ENCODE data around the gene CHMP4A. TPM values are rescaled to one million over a fixed set of nuclear protein-coding genes. Genes with fewer than 3 reads are reported as not detected.

The CHMP4A gene
- 27.7 and 36.5 TPM in 2 replicates for total RNA-seq

- peak; percentile 95 for DNase-seq (ENCODE audit: low read depth, low spot score)
Measured at GRCh38 chr14:24212924-24213865, at the start of gene CHMP4A. Gene CHMP4A, minus strand, starts transcription at chr14:24213488. Its CDS starts 49 bp downstream, at chr14:24213439.

GRCh38 chr14:24261969-24262327 lies 48.7 kb upstream of the CHMP4A start:
- DNase-seq (ENCODE audit: low read depth, low spot score): no peak

- DNase-seq (ENCODE audit: low read depth, low spot score): no peak
Measured at GRCh38 chr14:24261256-24261968, 48.1 kb upstream of the CHMP4A start.

GRCh38 chr14:24260780-24261157 lies 47.5 kb upstream of the CHMP4A start:
- DNase-seq (ENCODE audit: low read depth, low spot score): no peak

- DNase-seq (ENCODE audit: low read depth, low spot score): no peak
Measured at GRCh38 chr14:24260026-24260779, 46.9 kb upstream of the CHMP4A start.

GRCh38 chr14:24259282-24260025 lies 46.2 kb upstream of the CHMP4A start:
- DNase-seq (ENCODE audit: low read depth, low spot score): no peak

- DNase-seq (ENCODE audit: low read depth, low spot score): no peak
Measured at GRCh38 chr14:24258548-24259265, 45.4 kb upstream of the CHMP4A start.

- no peak for DNase-seq (ENCODE audit: low read depth, low spot score)
Measured at GRCh38 chr14:24258119-24258518, 44.8 kb upstream of the CHMP4A start.

- DNase-seq (ENCODE audit: low read depth, low spot score): no peak
Measured at GRCh38 chr14:24256960-24257359, 43.7 kb upstream of the CHMP4A start.

- DNase-seq (ENCODE audit: low read depth, low spot score): no peak
Measured at GRCh38 chr14:24255931-24256711, 42.8 kb upstream of the CHMP4A start.

GRCh38 chr14:24255438-24255837 lies 42.1 kb upstream of the CHMP4A start:
- no peak for DNase-seq (ENCODE audit: low read depth, low spot score)

GRCh38 chr14:24254630-24255392 lies 41.5 kb upstream of the CHMP4A start:
- no peak for DNase-seq (ENCODE audit: low read depth, low spot score)

GRCh38 chr14:24253936-24254335 lies 40.6 kb upstream of the CHMP4A start:
- no peak for DNase-seq (ENCODE audit: low read depth, low spot score)

- no peak for DNase-seq (ENCODE audit: low read depth, low spot score)
Measured at GRCh38 chr14:24252289-24253124, 39.2 kb upstream of the CHMP4A start.

GRCh38 chr14:24251880-24252288 lies 38.6 kb upstream of the CHMP4A start:
- no peak for DNase-seq (ENCODE audit: low read depth, low spot score)

- DNase-seq (ENCODE audit: low read depth, low spot score): no peak
Measured at GRCh38 chr14:24250354-24250753, 37.1 kb upstream of the CHMP4A start.

- no peak for DNase-seq (ENCODE audit: low read depth, low spot score)
Measured at GRCh38 chr14:24249230-24250021, 36.1 kb upstream of the CHMP4A start.

Data from pulmonary artery endothelial cell (primary cell).